Measurements from ENCODE around the gene ANGEL2. TPM values are rescaled to one million over a fixed set of nuclear protein-coding genes. Genes with fewer than 3 reads are reported as not detected.

Gene ANGEL2
- polyA plus RNA-seq, 1 of the 3 experiments (the other 2 are of a cell fraction) = 14.0 TPM

- H3K4me2 ChIP-seq = no peak overlapping the region
- no peaks in the 10 kb centered on the region for H3K9me3 ChIP-seq
- H4K20me1 ChIP-seq (ENCODE audit: insufficient read depth) = no peaks in the 10 kb centered on the region
- DNase-seq = no peak
- H3K36me3 ChIP-seq (replicated peaks in 1 of 2; ENCODE audit: control insufficient read depth in 1 of 2, insufficient read depth in 2 of 2, low read length in 1 of 2) = no peaks in the 10 kb centered on the region
- POLR2A ChIA-PET = no interaction called here
- no peak overlapping the region for H3K9ac ChIP-seq
- no peak overlapping the region for H3K27ac ChIP-seq (ENCODE audit: low read depth in 2 of 2, low read length in 1 of 2)
- peaks cover 0 to 4% of the 10 kb centered on the region in 2 experiments; a peak in 1 of 4 replicates for H3K4me1 ChIP-seq (ENCODE audit: control insufficient read depth in 1 of 2, insufficient read depth in 2 of 2, low read depth in 1 of 2, low read length in 1 of 2)
- TF ChIP-seq CTCF (IDR thresholded peaks at IDR 0.05) (no peak), JUND (IDR thresholded peaks at IDR 0.05) (no peak), SIN3A (IDR thresholded peaks at IDR 0.05; ENCODE audit: borderline replicate concordance, low read depth, low read length) (no peak), MAX (IDR thresholded peaks at IDR 0.05; ENCODE audit: low read depth) (no peak)
- no peaks in the 10 kb centered on the region for H3K79me2 ChIP-seq (ENCODE audit: insufficient read depth)
- H3K4me3 ChIP-seq (ENCODE audit: low read depth in 2 of 2, low read length in 1 of 2) = no peak overlapping the region
- H3F3A ChIP-seq (replicated peaks; ENCODE audit: insufficient read depth) = no peaks in the 10 kb centered on the region
- CTCF ChIA-PET = interaction anchor here (1.0 kb wide), 1 partner anchor 8 kb away, joined by 3 read pairs; no protein-coding TSS in a partner anchor
- H2AFZ ChIP-seq (ENCODE audit: low read depth) = no peak overlapping the region
- no peaks in the 10 kb centered on the region for H3K9me2 ChIP-seq
- 85% methylated on average over 9 of the region's 9 CpGs for WGBS (ENCODE audit: low lambda C conversion rate)
- no peaks in the 10 kb centered on the region for H3K27me3 ChIP-seq (ENCODE audit: insufficient read depth)
These were observed 39.1 kb downstream of the ANGEL2 start for GRCh38 chr1:212976586-212976985.

GRCh38 chr1:212975111-212975918 lies 40.4 kb downstream of the ANGEL2 start:
- H3K36me3 ChIP-seq (replicated peaks in 1 of 2; ENCODE audit: control insufficient read depth in 1 of 2, insufficient read depth in 2 of 2, low read length in 1 of 2) = no peaks in the 10 kb centered on the region
- H3K9me3 ChIP-seq = no peaks in the 10 kb centered on the region
- peaks cover 0 to 3% of the 10 kb centered on the region in 2 experiments; a peak in 1 of 4 replicates for H3K4me1 ChIP-seq (ENCODE audit: control insufficient read depth in 1 of 2, insufficient read depth in 2 of 2, low read depth in 1 of 2, low read length in 1 of 2)
- WGBS (ENCODE audit: low lambda C conversion rate) = 71% methylated on average over 10 of the region's 10 CpGs
- no peaks in the 10 kb centered on the region for H3K27me3 ChIP-seq (ENCODE audit: insufficient read depth)
- H2AFZ ChIP-seq (ENCODE audit: low read depth) = no peak overlapping the region
- H3K27ac ChIP-seq (ENCODE audit: low read depth in 2 of 2, low read length in 1 of 2) = no peak overlapping the region
- DNase-seq = no peak
- H3K9me2 ChIP-seq = no peaks in the 10 kb centered on the region
- CTCF ChIA-PET = no interaction called here
- no peaks in the 10 kb centered on the region for H4K20me1 ChIP-seq (ENCODE audit: insufficient read depth)
- no peak overlapping the region for H3K4me2 ChIP-seq
- H3K79me2 ChIP-seq (ENCODE audit: insufficient read depth) = no peaks in the 10 kb centered on the region
- H3K9ac ChIP-seq = no peak overlapping the region
- POLR2A ChIA-PET = no interaction called here
- H3F3A ChIP-seq (replicated peaks; ENCODE audit: insufficient read depth) = no peaks in the 10 kb centered on the region
- TF ChIP-seq CHD2 (IDR thresholded peaks at IDR 0.05; ENCODE audit: low read length, partially characterized antibody) (no peak), YY1 (IDR thresholded peaks at IDR 0.05; ENCODE audit: low read depth) (no peak), NRF1 (IDR thresholded peaks at IDR 0.05; ENCODE audit: low read depth, low read length) (no peak), CTCF (IDR thresholded peaks at IDR 0.05) (no peak), TEAD4 (IDR thresholded peaks at IDR 0.05; ENCODE audit: borderline replicate concordance, insufficient read depth) (no peak), RAD21 (IDR thresholded peaks at IDR 0.05; ENCODE audit: low read length) (no peak), TAF1 (IDR thresholded peaks at IDR 0.05; ENCODE audit: borderline replicate concordance, low read depth, low read length) (no peak), NFIC (IDR thresholded peaks at IDR 0.05; ENCODE audit: borderline replicate concordance) (no peak), MEF2A (IDR thresholded peaks at IDR 0.05; ENCODE audit: borderline replicate concordance, low read depth) (no peak), RCOR1 (IDR thresholded peaks at IDR 0.05; ENCODE audit: low read length) (no peak), SMC3 (IDR thresholded peaks at IDR 0.05; ENCODE audit: low read depth, low read length) (no peak), FOXM1 (IDR thresholded peaks at IDR 0.05; ENCODE audit: low read depth) (no peak), SIN3A (IDR thresholded peaks at IDR 0.05; ENCODE audit: borderline replicate concordance, low read depth, low read length) (no peak), GABPA (IDR thresholded peaks at IDR 0.05; ENCODE audit: low read depth) (no peak), FOXJ3 (CRISPR knock-in tag; IDR thresholded peaks at IDR 0.05) (no peak), JUND (IDR thresholded peaks at IDR 0.05) (no peak), RXRA (IDR thresholded peaks at IDR 0.05; ENCODE audit: borderline replicate concordance, low read depth) (no peak)
- no peak overlapping the region for H3K4me3 ChIP-seq (ENCODE audit: low read depth in 2 of 2, low read length in 1 of 2)
